Measurements from ENCODE around the gene DCTD. TPM values are rescaled to one million over a fixed set of nuclear protein-coding genes. Genes with fewer than 3 reads are reported as not detected.

Gene DCTD
- 91.2 and 111 TPM in 2 replicates for total RNA-seq (ENCODE audit: low replicate concordance)

GRCh38 chr4:182917182-182918043 is at the start of gene DCTD:
DCTD (minus strand) TSS chr4:182917386; CDS start chr4:182915568, 1,818 bp downstream.
- peak within 1 kb of the TSS; percentile 77 for H3K4me3 ChIP-seq (ENCODE audit: low read depth, low read length)
- peak; percentile 46 for DNase-seq (ENCODE audit: low read depth)
- peak; percentile 52 for TF ChIP-seq CTCF (IDR thresholded peaks at IDR 0.05; ENCODE audit: insufficient read depth, low read length)

GRCh38 chr4:182960746-182961145 is 43.6 kb upstream of the DCTD start:
- TF ChIP-seq CTCF (IDR thresholded peaks at IDR 0.05; ENCODE audit: insufficient read depth, low read length) = no peak
- DNase-seq (ENCODE audit: low read depth) = no peak
- H3K4me3 ChIP-seq (ENCODE audit: low read depth, low read length) = no peak overlapping the region

GRCh38 chr4:182960228-182960627 is 43.0 kb upstream of the DCTD start:
- no peak for TF ChIP-seq CTCF (IDR thresholded peaks at IDR 0.05; ENCODE audit: insufficient read depth, low read length)
- no peak for DNase-seq (ENCODE audit: low read depth)
- H3K4me3 ChIP-seq (ENCODE audit: low read depth, low read length) = no peak overlapping the region

- H3K4me3 ChIP-seq (ENCODE audit: low read depth, low read length) = no peak overlapping the region
- TF ChIP-seq CTCF (IDR thresholded peaks at IDR 0.05; ENCODE audit: insufficient read depth, low read length) = no peak
- no peak for DNase-seq (ENCODE audit: low read depth)
Measured at GRCh38 chr4:182955411-182955810, 38.2 kb upstream of the DCTD start.

GRCh38 chr4:182944484-182945213 is 27.5 kb upstream of the DCTD start:
- no peak for TF ChIP-seq CTCF (IDR thresholded peaks at IDR 0.05; ENCODE audit: insufficient read depth, low read length)
- H3K4me3 ChIP-seq (ENCODE audit: low read depth, low read length) = no peak overlapping the region
- DNase-seq (ENCODE audit: low read depth) = no peak

- DNase-seq (ENCODE audit: low read depth) = no peak
- no peak overlapping the region for H3K4me3 ChIP-seq (ENCODE audit: low read depth, low read length)
- TF ChIP-seq CTCF (IDR thresholded peaks at IDR 0.05; ENCODE audit: insufficient read depth, low read length) = no peak
Measured at GRCh38 chr4:182939680-182940079, 22.5 kb upstream of the DCTD start.

Measured in fibroblast of the aortic adventitia (primary cell).